Lower leg skin (tissue), 4 donors: ENCODE data around the gene SLC17A3. TPM values are rescaled to one million over a fixed set of nuclear protein-coding genes. Genes with fewer than 3 reads are reported as not detected.

ENCODE experiments used
- DNase-seq, 2 donors: peaks; one replicate each; pipeline ENCODE4 v3.0.0-alpha.2; 2019; ENCODE audit warnings: low spot score in 2 of 2
- H3K4me3 ChIP-seq: fragments of 200-600 bp; sonication (generic); 2 replicates; pipeline ENCODE4 v1.5.1; 2017; ENCODE audit warnings: mild to moderate bottlenecking, low read depth; ENCODE audit not compliant: poor library complexity, severe bottlenecking
- CTCF ChIP-seq, 3 donors: fragments of 450-650 bp; IDR thresholded peaks; one replicate each; pipeline ENCODE4 v1.5.1; 2016; ENCODE audit warnings: antibody characterized with exemption in 3 of 3, mild to moderate bottlenecking in 3 of 3, moderate library complexity in 2 of 3
- POLR2A ChIP-seq, 2 donors: fragments of 450-650 bp; IDR thresholded peaks; one replicate each; pipeline ENCODE4 v1.6.1; 2016 to 2017; ENCODE audit warnings: antibody characterized with exemption in 2 of 2, mild to moderate bottlenecking in 1 of 2, moderate library complexity in 1 of 2
- WGBS, 2 donors: methylation state at CpG; one replicate each; pipeline ENCODE4 v1.1.5; 2018; 5-methylcytosine and 5-hydroxymethylcytosine counted together
- intact Hi-C: fragments of 100-400 bp; cut with DNase I; formaldehyde crosslinking; loops from one replicate; pipeline ENCODE4 v1.15.0; 2023; ENCODE audit warnings: low total_unique reads
- total RNA-seq, 4 donors: library from RNA; depleted of rRNA; stranded (reverse); fragments of >200 nt; gene quantifications; one replicate each; pipeline ENCODE4 v1.1.0, GENCODE V29; 2016

The SLC17A3 gene
- total RNA-seq, 4 donors from 2014 or later, result not detected

GRCh38 chr6:25833136-25833535 is 40.9 kb downstream of the SLC17A3 start:
- TF ChIP-seq POLR2A (IDR thresholded peaks at IDR 0.05) (no peak), CTCF (IDR thresholded peaks at IDR 0.05) (no peak)
- no peak overlapping the region for H3K4me3 ChIP-seq
- intact Hi-C loops, result no loop called here
- no peak for DNase-seq

GRCh38 chr6:25832670-25833069 is 41.4 kb downstream of the SLC17A3 start:
- intact Hi-C loops, result no loop called here
- DNase-seq, result no peak
- H3K4me3 ChIP-seq, result no peak overlapping the region
- WGBS, 2 donors, result 80 to 87% methylated on average over 3 of the region's 3 CpGs
- TF ChIP-seq CTCF (IDR thresholded peaks at IDR 0.05), result no peak
- no peak for TF ChIP-seq POLR2A (IDR thresholded peaks at IDR 0.05)

- DNase-seq, result no peak
- intact Hi-C loops, result no loop called here
- no peak for TF ChIP-seq POLR2A (IDR thresholded peaks at IDR 0.05)
- no peak for TF ChIP-seq CTCF (IDR thresholded peaks at IDR 0.05)
- no peak overlapping the region for H3K4me3 ChIP-seq
Observed at GRCh38 chr6:25832307-25832662, 41.8 kb downstream of the SLC17A3 start.

GRCh38 chr6:25831532-25832306 is 42.3 kb downstream of the SLC17A3 start, which contains the start of gene SLC17A1:
Gene SLC17A1, minus strand, starts transcription at chr6:25832052. Its CDS starts 1,495 bp downstream, at chr6:25830557.
- DNase-seq, result no peak
- WGBS, 2 donors, result 60 to 64% methylated on average over 8 of the region's 8 CpGs
- H3K4me3 ChIP-seq, result no peak within 1 kb of the TSS
- intact Hi-C loops, result no loop called here
- no peak for TF ChIP-seq POLR2A (IDR thresholded peaks at IDR 0.05)
- no peak for TF ChIP-seq CTCF (IDR thresholded peaks at IDR 0.05)

- intact Hi-C loops, result no loop called here
- TF ChIP-seq POLR2A (IDR thresholded peaks at IDR 0.05) (no peak), CTCF (IDR thresholded peaks at IDR 0.05) (no peak)
- H3K4me3 ChIP-seq, result no peak overlapping the region
- DNase-seq, result no peak
- 69% methylated on average over 4 of the region's 4 CpGs for WGBS, 2 donors
Observed at GRCh38 chr6:25830458-25830857, 43.6 kb downstream of the SLC17A3 start.

GRCh38 chr6:25829375-25829774 is 44.7 kb downstream of the SLC17A3 start:
- 82 to 91% methylated on average over 1 of the region's 1 CpG for WGBS, 2 donors
- no peak for DNase-seq
- H3K4me3 ChIP-seq, result no peak overlapping the region
- TF ChIP-seq POLR2A (IDR thresholded peaks at IDR 0.05) (no peak), CTCF (IDR thresholded peaks at IDR 0.05) (no peak)
- intact Hi-C loops, result no loop called here
